ENCODE results near the gene PRDX5. TPM values are rescaled to one million over a fixed set of nuclear protein-coding genes. Genes with fewer than 3 reads are reported as not detected.
A peak's percentile ranks its signal among the peaks of the same experiment; 100 is the strongest.

PRDX5 gene
- total and polyA plus RNA-seq, 10 of the 15 experiments (the other 5 are each of a cell fraction or from before 2014, with no cell fraction given): 95.7 to 406 (median 240) TPM

DNA sequence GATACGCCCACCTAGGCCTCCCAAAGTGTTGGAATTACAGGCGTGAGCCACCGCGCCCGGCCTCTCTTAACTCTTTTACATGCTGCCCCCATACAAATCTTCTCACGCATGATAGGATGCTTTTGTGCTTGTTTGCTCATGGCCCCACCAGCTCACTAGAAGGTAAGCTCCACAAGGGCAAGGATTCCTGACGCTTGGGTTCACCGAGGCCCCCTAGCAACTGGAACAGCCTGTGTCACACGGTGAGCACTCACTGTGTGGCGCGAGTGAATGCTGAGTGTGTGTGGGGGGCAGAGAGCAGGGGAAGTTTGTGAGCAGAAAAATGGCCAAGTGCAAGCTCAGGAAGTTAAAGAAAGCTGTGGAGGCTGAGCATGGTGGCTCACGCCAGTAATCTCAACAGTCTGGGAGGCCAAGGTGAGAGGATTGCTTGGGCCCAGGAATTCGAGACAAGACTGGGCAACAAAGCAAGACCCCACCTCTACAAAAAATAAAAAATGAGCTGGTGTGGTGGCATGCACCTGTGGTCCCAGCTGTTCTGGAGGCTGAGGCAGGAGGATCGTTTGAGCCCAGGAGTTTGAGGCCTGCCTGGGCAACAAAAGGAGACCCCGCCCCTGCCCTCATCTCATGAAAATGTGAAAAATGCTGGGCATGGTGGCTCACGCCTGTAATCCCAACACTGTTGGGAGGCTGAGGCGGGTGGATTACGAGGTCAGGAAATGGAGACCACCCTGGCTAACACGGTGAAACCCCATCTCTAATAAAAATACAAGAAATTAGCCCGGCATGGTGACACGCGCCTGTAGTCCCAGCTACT, 35.8 kb upstream of the PRDX5 start:
- no peak for FAIRE-seq
- ChIA-PET CTCF (interaction anchor here (0.6 to 5.5 kb wide), 4 partner anchors 8 to 49 kb away, joined by 3 to 46 read pairs (median 22); partner anchors contain the start of genes CATSPERZ and ESRRA), POLR2A (interaction anchor here (0.6 to 6.2 kb wide), 5 partner anchors 11 to 75 kb away, joined by 3 to 92 read pairs (median 9); partner anchors contain the start of genes FERMT3, PRDX5 and TRMT112), RAD21 (ENCODE audit: unreplicated experiment) (interaction anchor here (1.1 kb wide), 1 partner anchor 18 kb away, joined by 3 read pairs; the partner anchor contains the start of gene CATSPERZ), SMC1A (ENCODE audit: uncharacterized antibody, unreplicated experiment) (interaction anchor here (1.5 kb wide), 1 partner anchor 10 kb away, joined by 6 read pairs; no protein-coding TSS in a partner anchor)
- peaks cover 7% of the 10 kb centered on the region for H3K4me1 ChIP-seq (ENCODE audit: control insufficient read depth, insufficient read depth, low read length)
- no peak for DNase-seq (ENCODE audit: low read depth, low spot score)
- H3K9ac ChIP-seq (ENCODE audit: control insufficient read depth, insufficient read depth, low read length): no peak overlapping the region
- in situ Hi-C loops (cut with MboI): no loop called here
- no peaks in the 10 kb centered on the region for H3K36me3 ChIP-seq (ENCODE audit: control insufficient read depth in 2 of 2, insufficient read depth in 2 of 2, low read length in 1 of 2)
- H2AFZ ChIP-seq (ENCODE audit: control insufficient read depth, low read depth, low read length): no peak overlapping the region
- no peak overlapping the region for H3K27ac ChIP-seq (ENCODE audit: control insufficient read depth, insufficient read depth)
- no peaks in the 10 kb centered on the region for H3K27me3 ChIP-seq (replicated peaks in 1 of 2; ENCODE audit: control insufficient read depth in 2 of 2, insufficient read depth in 2 of 2, low read length in 1 of 2)
- no peak for ATAC-seq
- no peak overlapping the region for H3K4me3 ChIP-seq
- BruUV-seq (replicated peaks): TSS peak; percentile 21
- peaks cover 15% of the 10 kb centered on the region for H3K79me2 ChIP-seq (ENCODE audit: control insufficient read depth, insufficient read depth, low read length)
- H4K20me1 ChIP-seq (ENCODE audit: control insufficient read depth, insufficient read depth): no peaks in the 10 kb centered on the region; the same call in 1 of the 2 replicates
- no peak overlapping the region for H3K4me2 ChIP-seq (ENCODE audit: control insufficient read depth, insufficient read depth)
- no peaks in the 10 kb centered on the region for H3K9me3 ChIP-seq (replicated peaks; ENCODE audit: control insufficient read depth, insufficient read depth, low read length)
- intact Hi-C loops (cut with micrococcal nuclease; ENCODE audit: unreplicated experiment): no loop called here
- 99% methylated on average over 22 of the region's 22 CpGs for WGBS (ENCODE audit: insufficient coverage, insufficient replicate concordance, low lambda C conversion rate, missing lambda C conversion rate)
- TF ChIP-seq NFIC (IDR thresholded peaks at IDR 0.05; ENCODE audit: low read depth, low read length) (no peak), MTA2 (IDR thresholded peaks at IDR 0.05; ENCODE audit: low read depth) (no peak), CHD1 (IDR thresholded peaks at IDR 0.05; ENCODE audit: low read depth, low read length) (no peak), RB1 (IDR thresholded peaks at IDR 0.05; ENCODE audit: borderline replicate concordance) (no peak), POU2F2 (IDR thresholded peaks at IDR 0.05; ENCODE audit: borderline replicate concordance, low read depth, low read length) (no peak), RAD51 (IDR thresholded peaks at IDR 0.05) (no peak), ZZZ3 (IDR thresholded peaks at IDR 0.05; ENCODE audit: control insufficient read depth, insufficient read length, low read depth) (no peak), ZNF207 (IDR thresholded peaks at IDR 0.05; ENCODE audit: borderline replicate concordance) (no peak), STAT1 (conservative IDR thresholded peaks at IDR 0.05) (no peak), DPF2 (IDR thresholded peaks at IDR 0.05) (no peak), ZNF217 (IDR thresholded peaks at IDR 0.05) (no peak), IKZF1 (conservative IDR thresholded peaks at IDR 0.05) (no peak), BACH1 (IDR thresholded peaks at IDR 0.05; ENCODE audit: borderline replicate concordance) (no peak), SMAD5 (IDR thresholded peaks at IDR 0.05; ENCODE audit: low read depth) (no peak), POLR2AphosphoS5 (IDR thresholded peaks at IDR 0.05; ENCODE audit: low read length) (no peak), RAD21 (IDR thresholded peaks at IDR 0.05; ENCODE audit: insufficient read depth, low read depth, low read length) (no peak), PML (IDR thresholded peaks at IDR 0.05; ENCODE audit: low read length) (no peak)
- TF ChIP-seq, protein P1, sequence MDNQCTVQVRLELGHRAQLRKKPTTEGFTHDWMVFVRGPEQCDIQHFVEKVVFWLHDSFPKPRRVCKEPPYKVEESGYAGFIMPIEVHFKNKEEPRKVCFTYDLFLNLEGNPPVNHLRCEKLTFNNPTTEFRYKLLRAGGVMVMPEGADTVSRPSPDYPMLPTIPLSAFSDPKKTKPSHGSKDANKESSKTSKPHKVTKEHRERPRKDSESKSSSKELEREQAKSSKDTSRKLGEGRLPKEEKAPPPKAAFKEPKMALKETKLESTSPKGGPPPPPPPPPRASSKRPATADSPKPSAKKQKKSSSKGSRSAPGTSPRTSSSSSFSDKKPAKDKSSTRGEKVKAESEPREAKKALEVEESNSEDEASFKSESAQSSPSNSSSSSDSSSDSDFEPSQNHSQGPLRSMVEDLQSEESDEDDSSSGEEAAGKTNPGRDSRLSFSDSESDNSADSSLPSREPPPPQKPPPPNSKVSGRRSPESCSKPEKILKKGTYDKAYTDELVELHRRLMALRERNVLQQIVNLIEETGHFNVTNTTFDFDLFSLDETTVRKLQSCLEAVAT (IDR thresholded peaks at IDR 0.05): no peak
- TF ChIP-seq, protein P2, sequence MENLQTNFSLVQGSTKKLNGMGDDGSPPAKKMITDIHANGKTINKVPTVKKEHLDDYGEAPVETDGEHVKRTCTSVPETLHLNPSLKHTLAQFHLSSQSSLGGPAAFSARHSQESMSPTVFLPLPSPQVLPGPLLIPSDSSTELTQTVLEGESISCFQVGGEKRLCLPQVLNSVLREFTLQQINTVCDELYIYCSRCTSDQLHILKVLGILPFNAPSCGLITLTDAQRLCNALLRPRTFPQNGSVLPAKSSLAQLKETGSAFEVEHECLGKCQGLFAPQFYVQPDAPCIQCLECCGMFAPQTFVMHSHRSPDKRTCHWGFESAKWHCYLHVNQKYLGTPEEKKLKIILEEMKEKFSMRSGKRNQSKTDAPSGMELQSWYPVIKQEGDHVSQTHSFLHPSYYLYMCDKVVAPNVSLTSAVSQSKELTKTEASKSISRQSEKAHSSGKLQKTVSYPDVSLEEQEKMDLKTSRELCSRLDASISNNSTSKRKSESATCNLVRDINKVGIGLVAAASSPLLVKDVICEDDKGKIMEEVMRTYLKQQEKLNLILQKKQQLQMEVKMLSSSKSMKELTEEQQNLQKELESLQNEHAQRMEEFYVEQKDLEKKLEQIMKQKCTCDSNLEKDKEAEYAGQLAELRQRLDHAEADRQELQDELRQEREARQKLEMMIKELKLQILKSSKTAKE (IDR thresholded peaks at IDR 0.05; ENCODE audit: low read depth, poor library complexity, severe bottlenecking): no peak
- TF ChIP-seq, protein P3, sequence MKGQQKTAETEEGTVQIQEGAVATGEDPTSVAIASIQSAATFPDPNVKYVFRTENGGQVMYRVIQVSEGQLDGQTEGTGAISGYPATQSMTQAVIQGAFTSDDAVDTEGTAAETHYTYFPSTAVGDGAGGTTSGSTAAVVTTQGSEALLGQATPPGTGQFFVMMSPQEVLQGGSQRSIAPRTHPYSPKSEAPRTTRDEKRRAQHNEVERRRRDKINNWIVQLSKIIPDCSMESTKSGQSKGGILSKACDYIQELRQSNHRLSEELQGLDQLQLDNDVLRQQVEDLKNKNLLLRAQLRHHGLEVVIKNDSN (IDR thresholded peaks at IDR 0.05; ENCODE audit: borderline replicate concordance, extremely low read length, insufficient read depth, low read depth, low read length): no peak

All from GM12878 (cell line).